Trophoblast cell (in vitro differentiated cells and primary cell): ENCODE measurements around the gene HNRNPCL1. TPM values are rescaled to one million over a fixed set of nuclear protein-coding genes. Genes with fewer than 3 reads are reported as not detected.
"Not testable (repeated sequence)": the region's sequence is repeated elsewhere in the genome, so short reads cannot be mapped to it uniquely, and the experiment has no call there.

ENCODE experiments used
- DNase-seq, 2 donors: peaks; one replicate each; pipeline ENCODE4 v3.0.0-alpha.2; 2016
- H2AFZ ChIP-seq: 2 replicates; pipeline ENCODE4 v1.6.1; 2013; ENCODE audit warnings: low read length, moderate library complexity, mild to moderate bottlenecking; ENCODE audit not compliant: insufficient read depth, poor library complexity
- H2AK5ac ChIP-seq: 2 replicates; pipeline ENCODE4 v1.6.1; 2013; ENCODE audit warnings: mild to moderate bottlenecking, low read length
- H2BK120ac ChIP-seq: 2 replicates; pipeline ENCODE4 v1.6.1; 2013; ENCODE audit warnings: low read length, mild to moderate bottlenecking, moderate library complexity; ENCODE audit not compliant: insufficient read depth, poor library complexity
- H2BK12ac ChIP-seq: 2 replicates; pipeline ENCODE4 v1.6.1; 2013; ENCODE audit warnings: mild to moderate bottlenecking, low read length, moderate library complexity
- H2BK5ac ChIP-seq: 2 replicates; pipeline ENCODE4 v1.6.1; 2013; ENCODE audit warnings: low read length, low read depth, moderate library complexity, mild to moderate bottlenecking; ENCODE audit not compliant: poor library complexity
- H3K14ac ChIP-seq: 2 replicates; pipeline ENCODE4 v1.6.1; 2013; ENCODE audit warnings: mild to moderate bottlenecking, low read length
- H3K18ac ChIP-seq: 2 replicates; pipeline ENCODE4 v1.6.1; 2013; ENCODE audit warnings: mild to moderate bottlenecking, low read length
- H3K23ac ChIP-seq: 2 replicates; pipeline ENCODE4 v1.6.1; 2013; ENCODE audit warnings: low read length
- H3K27ac ChIP-seq: 2 replicates; pipeline ENCODE4 v1.5.1; 2013; ENCODE audit warnings: low read depth, mild to moderate bottlenecking, inconsistent platforms, low read length, moderate library complexity
- H3K27me3 ChIP-seq: 2 replicates; pipeline ENCODE4 v1.6.1; 2013; ENCODE audit warnings: inconsistent platforms, mild to moderate bottlenecking, low read length, moderate library complexity; ENCODE audit not compliant: insufficient read depth
- H3K36me3 ChIP-seq, 2 experiments: 1 replicate in 1 of 2; 2 replicates in 1 of 2; pipeline ENCODE4 v1.6.1; 2013; ENCODE audit warnings: low read length in 2 of 2, mild to moderate bottlenecking in 2 of 2, moderate library complexity in 1 of 2; ENCODE audit not compliant: insufficient read depth in 2 of 2, control insufficient read depth in 1 of 2
- H3K4ac ChIP-seq: 2 replicates; pipeline ENCODE4 v1.6.1; 2013; ENCODE audit warnings: low read depth, mild to moderate bottlenecking, low read length, moderate library complexity
- H3K4me1 ChIP-seq, 2 experiments: 1 replicate in 1 of 2; 2 replicates in 1 of 2; pipeline ENCODE4 v1.6.1; 2013; ENCODE audit warnings: low read length in 2 of 2, mild to moderate bottlenecking in 2 of 2, moderate library complexity in 1 of 2; ENCODE audit not compliant: insufficient read depth in 2 of 2, control insufficient read depth in 1 of 2
- H3K4me2 ChIP-seq: 2 replicates; pipeline ENCODE4 v1.6.1; 2013; ENCODE audit warnings: inconsistent platforms, mild to moderate bottlenecking, low read length, moderate library complexity
- H3K4me3 ChIP-seq: 2 replicates; pipeline ENCODE4 v1.5.1; 2013; ENCODE audit warnings: mild to moderate bottlenecking, low read depth, low read length, inconsistent platforms
- H3K79me1 ChIP-seq: one replicate; pipeline ENCODE4 v1.6.1; 2013; ENCODE audit warnings: low read length
- H3K79me2 ChIP-seq: 2 replicates; pipeline ENCODE4 v1.6.1; 2013; ENCODE audit warnings: low read length, mild to moderate bottlenecking; ENCODE audit not compliant: control insufficient read depth, insufficient read depth, poor library complexity
- H3K9ac ChIP-seq: 2 replicates; pipeline ENCODE4 v1.6.1; 2013; ENCODE audit warnings: mild to moderate bottlenecking, low read length
- H3K9me3 ChIP-seq: 2 replicates; pipeline ENCODE4 v1.6.1; 2013; ENCODE audit warnings: low read depth, mild to moderate bottlenecking, control low read depth, inconsistent platforms, low read length; ENCODE audit not compliant: insufficient read depth
- H4K12ac ChIP-seq: 2 replicates; pipeline ENCODE4 v1.6.1; 2013; ENCODE audit warnings: low read depth, mild to moderate bottlenecking, low read length, moderate library complexity
- H4K8ac ChIP-seq: 2 replicates; pipeline ENCODE4 v1.6.1; 2013; ENCODE audit warnings: low read depth, mild to moderate bottlenecking, low read length, moderate library complexity
- H4K91ac ChIP-seq: one replicate; pipeline ENCODE4 v1.6.1; 2013; ENCODE audit warnings: low read depth, mild to moderate bottlenecking, low read length, moderate library complexity
- WGBS: extraction: QIAGEN DNeasy Blood & Tissue Kit; methylation state at CpG from one replicate; pipeline ENCODE4 v1.1.7; 2013; ENCODE audit warnings: missing lambda C conversion rate; ENCODE audit not compliant: insufficient read length, insufficient coverage; ENCODE audit errors: extremely low coverage; 5-methylcytosine and 5-hydroxymethylcytosine counted together
- polyA plus RNA-seq: library from polyadenylated mRNA; stranded (reverse); fragments of 200-250 nt; gene quantifications from 2 replicates; pipeline ENCODE4 v1.2.3, GENCODE V29; 2013

HNRNPCL1 gene
- polyA plus RNA-seq = not detected in 2 replicates

GRCh38 chr1:12848620-12849019 lies at the start of gene HNRNPCL1:
Gene HNRNPCL1, minus strand, starts transcription at chr1:12848720. Its CDS starts 431 bp downstream, at chr1:12848289.
- H3K9me3 ChIP-seq, H4K8ac ChIP-seq, H2AK5ac ChIP-seq, H3K9ac ChIP-seq, H3K18ac ChIP-seq, H3K79me1 ChIP-seq, H3K27me3 ChIP-seq, H3K4me2 ChIP-seq, H3K4ac ChIP-seq, H3K36me3 ChIP-seq, DNase-seq, H3K14ac ChIP-seq, H2AFZ ChIP-seq, H3K27ac ChIP-seq, H2BK120ac ChIP-seq, H3K4me1 ChIP-seq, H2BK12ac ChIP-seq, H3K23ac ChIP-seq, H3K4me3 ChIP-seq, H4K12ac ChIP-seq, H4K91ac ChIP-seq, H3K79me2 ChIP-seq, H2BK5ac ChIP-seq: not testable (repeated sequence)
- WGBS = no CpG with 5 or more reads among the region's 7 CpGs

- not testable (repeated sequence) for H4K8ac ChIP-seq, H3K79me2 ChIP-seq, H3K4me2 ChIP-seq, H2BK5ac ChIP-seq, H3K9me3 ChIP-seq, H2BK120ac ChIP-seq, H3K4ac ChIP-seq, H4K91ac ChIP-seq, H3K14ac ChIP-seq, H4K12ac ChIP-seq, H3K23ac ChIP-seq, H2AFZ ChIP-seq, H3K27me3 ChIP-seq, H2AK5ac ChIP-seq, H3K9ac ChIP-seq, H3K36me3 ChIP-seq, H3K79me1 ChIP-seq, H3K4me3 ChIP-seq, H2BK12ac ChIP-seq, H3K27ac ChIP-seq, H3K4me1 ChIP-seq, H3K18ac ChIP-seq, DNase-seq
- no CpG with 5 or more reads among the region's 1 CpG for WGBS
Observed at GRCh38 chr1:12898170-12898569, 49.6 kb upstream of the HNRNPCL1 start, which contains the start of gene PRAMEF10. Gene PRAMEF10, minus strand, starts transcription at chr1:12898270. Its CDS starts 2,423 bp downstream, at chr1:12895847.

- not testable (repeated sequence) for H3K9me3 ChIP-seq, H3K4me3 ChIP-seq, H3K27me3 ChIP-seq, H3K79me2 ChIP-seq, H4K8ac ChIP-seq, H3K4me2 ChIP-seq, H3K23ac ChIP-seq, H3K36me3 ChIP-seq, H2AK5ac ChIP-seq, H3K27ac ChIP-seq, H2BK120ac ChIP-seq, H3K14ac ChIP-seq, H2BK5ac ChIP-seq, H3K4me1 ChIP-seq, DNase-seq, H4K91ac ChIP-seq, H3K79me1 ChIP-seq, H4K12ac ChIP-seq, H3K18ac ChIP-seq, H3K4ac ChIP-seq, H3K9ac ChIP-seq, H2BK12ac ChIP-seq, H2AFZ ChIP-seq
- no CpG with 5 or more reads among the region's 3 CpGs for WGBS
Observed at GRCh38 chr1:12886101-12886500, 37.6 kb upstream of the HNRNPCL1 start, which contains the start of gene PRAMEF4. Gene PRAMEF4, minus strand, starts transcription at chr1:12886201. Its CDS starts 2,807 bp downstream, at chr1:12883394.

GRCh38 chr1:12878453-12878852 lies 29.9 kb upstream of the HNRNPCL1 start:
- not testable (repeated sequence) for H3K18ac ChIP-seq, H3K23ac ChIP-seq, H2BK5ac ChIP-seq, DNase-seq, H3K27ac ChIP-seq, H3K79me1 ChIP-seq, H3K14ac ChIP-seq, H4K91ac ChIP-seq, H3K9ac ChIP-seq, H3K4ac ChIP-seq, H3K36me3 ChIP-seq, H2AK5ac ChIP-seq, H3K79me2 ChIP-seq, H2AFZ ChIP-seq, H3K9me3 ChIP-seq, H3K4me2 ChIP-seq, H3K27me3 ChIP-seq, H2BK120ac ChIP-seq, H2BK12ac ChIP-seq, H4K8ac ChIP-seq, H3K4me3 ChIP-seq, H4K12ac ChIP-seq, H3K4me1 ChIP-seq
- no CpG with 5 or more reads among the region's 4 CpGs for WGBS
